Measurements from ENCODE around the gene MYO7A. TPM values are rescaled to one million over a fixed set of nuclear protein-coding genes. Genes with fewer than 3 reads are reported as not detected.

Gene MYO7A
- total and polyA plus RNA-seq, 5 donors = 2.4 to 8.6 (median 6.5) TPM

DNA sequence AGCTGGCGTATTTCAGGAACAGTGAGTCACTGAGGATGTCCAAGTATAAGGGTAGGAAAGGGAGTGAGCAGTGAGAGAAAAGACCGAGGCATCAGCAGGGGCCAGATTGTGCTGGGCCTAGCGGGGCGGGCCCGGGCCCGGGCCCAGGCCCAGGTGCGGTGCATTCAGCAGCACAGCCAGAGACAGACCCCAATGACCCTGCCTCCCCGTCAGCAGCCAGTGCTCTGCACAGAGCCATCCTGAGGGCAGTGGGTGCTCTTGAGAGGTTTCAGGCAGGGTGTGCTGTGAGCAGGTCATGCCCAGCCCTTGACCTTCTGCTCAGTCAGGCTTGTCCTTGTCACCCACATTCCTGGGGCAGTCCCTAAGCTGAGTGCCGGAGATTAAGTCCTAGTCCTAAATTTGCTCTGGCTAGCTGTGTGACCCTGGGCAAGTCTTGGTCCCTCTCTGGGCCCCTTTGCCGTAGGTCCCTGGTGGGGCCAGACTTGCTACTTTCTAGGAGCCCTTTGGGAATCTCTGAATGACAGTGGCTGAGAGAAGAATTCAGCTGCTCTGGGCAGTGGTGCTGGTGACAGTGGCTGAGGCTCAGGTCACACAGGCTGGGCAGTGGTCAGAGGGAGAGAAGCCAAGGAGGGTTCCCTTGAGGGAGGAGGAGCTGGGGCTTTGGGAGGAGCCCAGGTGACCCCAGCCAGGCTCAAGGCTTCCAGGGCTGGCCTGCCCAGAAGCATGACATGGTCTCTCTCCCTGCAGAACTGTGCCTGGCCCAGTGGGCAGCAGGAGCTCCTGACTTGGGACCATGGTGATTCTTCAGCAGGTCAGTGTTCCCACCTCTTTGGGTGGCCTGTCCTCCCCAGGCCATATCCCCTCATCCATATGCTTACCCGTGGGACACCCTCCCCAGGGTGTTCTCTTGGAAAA lies 2.1 kb downstream of the MYO7A start:
- WGBS = 88% methylated on average over 11 of the region's 11 CpGs

DNA sequence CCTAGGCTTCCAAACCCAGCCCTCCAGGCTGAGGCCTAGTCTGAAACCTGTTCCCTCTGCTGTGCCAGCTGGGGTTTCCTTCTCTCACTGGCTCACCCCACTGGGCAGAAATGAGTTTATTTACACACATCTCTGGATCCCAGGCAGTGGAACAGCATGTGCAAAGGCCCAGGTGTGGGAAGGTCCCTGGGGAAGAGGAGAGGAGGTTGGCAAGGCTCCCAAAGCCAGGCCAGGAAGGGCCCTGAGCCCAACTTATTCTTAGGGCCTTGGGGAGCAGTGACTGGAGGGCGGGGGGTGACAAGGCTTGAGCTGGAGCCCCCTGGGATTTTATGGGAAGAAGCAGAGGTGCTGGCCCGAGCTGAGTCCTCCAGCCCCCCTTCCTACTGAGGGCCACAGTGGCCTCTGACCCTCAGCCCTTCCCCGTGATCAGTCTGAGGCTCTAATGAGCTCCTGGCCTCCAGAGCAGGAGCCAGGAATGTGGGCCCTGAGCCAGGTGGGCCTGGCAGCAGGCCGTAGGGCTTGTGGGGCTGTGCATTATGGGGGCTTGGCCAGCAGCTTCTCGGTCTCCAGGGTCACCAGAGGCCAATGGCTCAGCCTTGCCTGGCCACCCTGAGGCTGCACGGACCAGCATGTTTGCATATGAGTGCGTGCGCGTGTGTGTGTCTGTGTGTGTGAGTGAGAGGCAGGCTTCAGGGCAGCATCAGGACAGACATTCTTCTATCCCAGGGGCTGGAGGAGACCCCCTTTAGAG lies 2.9 kb downstream of the MYO7A start:
- DNase-seq (peak; percentile 57 to 92 (median 91)), ATAC-seq (peak; percentile 10 to 42)
- intact Hi-C loops (cut with DNase I) = no loop called here
- H3K4me1 ChIP-seq (ENCODE audit: control insufficient read depth, insufficient read depth, low read length) = peaks cover 7% of the 10 kb centered on the region
- WGBS = 36% methylated on average over 9 of the region's 9 CpGs
- no peaks in the 10 kb centered on the region for H3K9me3 ChIP-seq (ENCODE audit: control insufficient read depth, low read length)
- H3K4me3 ChIP-seq (ENCODE audit: low read length) = no peak overlapping the region
- no peak overlapping the region for H3K27ac ChIP-seq (ENCODE audit: low read length)
- no peaks in the 10 kb centered on the region for H3K27me3 ChIP-seq (ENCODE audit: control insufficient read depth, insufficient read depth)

More for the DNA sequence above, 2.1 kb downstream of the MYO7A start:
- ATAC-seq (no peak), DNase-seq (peak in 1 of 3 donors; percentile 51)
- Histone ChIP-seq H3K27ac (ENCODE audit: low read length) (no peak overlapping the region), H3K27me3 (ENCODE audit: control insufficient read depth, insufficient read depth) (no peaks in the 10 kb centered on the region), H3K9me3 (ENCODE audit: control insufficient read depth, low read length) (no peaks in the 10 kb centered on the region), H3K4me3 (ENCODE audit: low read length) (no peak overlapping the region), H3K4me1 (ENCODE audit: control insufficient read depth, insufficient read depth, low read length) (peaks cover 7% of the 10 kb centered on the region)
- intact Hi-C loops (cut with DNase I) = loop anchor here (2.0 to 10.0 kb wide), 4 partner anchors 57 to 417 kb away; no protein-coding TSS in a partner anchor

DNA sequence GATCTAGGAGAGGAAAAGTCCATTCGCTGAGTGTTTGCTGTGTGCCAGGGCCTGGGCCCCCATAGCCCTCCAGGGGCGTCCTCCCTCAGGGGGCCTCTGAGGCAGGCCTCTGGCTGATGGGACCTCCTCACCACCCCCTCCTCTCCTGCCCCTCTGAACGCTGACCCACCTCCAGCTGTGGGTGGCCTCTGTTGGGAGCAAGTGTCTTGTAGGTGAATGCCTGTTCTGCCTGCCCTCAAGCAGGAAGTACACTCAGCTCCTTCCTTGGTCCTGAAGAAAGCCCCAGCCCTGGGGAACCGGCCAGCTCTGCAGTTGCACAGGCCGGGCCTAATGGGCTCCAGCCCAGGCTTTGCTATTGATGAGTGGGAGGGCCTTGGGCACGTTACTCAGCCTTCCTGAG lies 3.5 kb downstream of the MYO7A start:
- 64% methylated on average over 6 of the region's 6 CpGs for WGBS
- no peak overlapping the region for H3K4me3 ChIP-seq (ENCODE audit: low read length)
- DNase-seq = peak in 1 of 3 donors; percentile 44
- intact Hi-C loops (cut with DNase I) = no loop called here
- no peaks in the 10 kb centered on the region for H3K9me3 ChIP-seq (ENCODE audit: control insufficient read depth, low read length)
- H3K4me1 ChIP-seq (ENCODE audit: control insufficient read depth, insufficient read depth, low read length) = peaks cover 7% of the 10 kb centered on the region
- no peaks in the 10 kb centered on the region for H3K27me3 ChIP-seq (ENCODE audit: control insufficient read depth, insufficient read depth)
- no peak overlapping the region for H3K27ac ChIP-seq (ENCODE audit: low read length)
- ATAC-seq = no peak

DNA sequence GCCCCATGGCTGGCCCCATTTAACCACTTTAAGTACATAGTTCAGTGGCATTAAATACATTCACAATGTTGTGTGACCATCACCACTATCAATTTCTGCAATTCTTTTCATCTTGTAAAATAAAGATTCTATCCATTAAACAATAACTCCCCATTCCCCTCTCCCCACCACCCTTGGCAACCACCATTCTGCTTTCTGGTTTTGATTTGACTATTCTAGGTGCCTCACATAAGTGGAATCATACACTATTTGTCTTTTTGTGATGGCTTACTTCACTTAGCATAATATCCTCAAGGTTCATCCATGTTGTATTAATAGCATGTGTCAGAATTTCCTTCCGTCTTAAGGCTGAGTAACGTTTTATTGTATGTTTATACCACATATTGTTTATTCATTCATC lies 7.0 kb downstream of the MYO7A start:
- Histone ChIP-seq H3K27me3 (ENCODE audit: control insufficient read depth, insufficient read depth) (no peaks in the 10 kb centered on the region), H3K27ac (ENCODE audit: low read length) (no peak overlapping the region), H3K9me3 (ENCODE audit: control insufficient read depth, low read length) (no peaks in the 10 kb centered on the region), H3K4me1 (ENCODE audit: control insufficient read depth, insufficient read depth, low read length) (peaks cover 7% of the 10 kb centered on the region), H3K4me3 (ENCODE audit: low read length) (no peak overlapping the region)
- intact Hi-C loops (cut with DNase I) = no loop called here
- ATAC-seq = no peak
- DNase-seq = no peak
- WGBS = 23% methylated on average over 2 of the region's 2 CpGs

DNA sequence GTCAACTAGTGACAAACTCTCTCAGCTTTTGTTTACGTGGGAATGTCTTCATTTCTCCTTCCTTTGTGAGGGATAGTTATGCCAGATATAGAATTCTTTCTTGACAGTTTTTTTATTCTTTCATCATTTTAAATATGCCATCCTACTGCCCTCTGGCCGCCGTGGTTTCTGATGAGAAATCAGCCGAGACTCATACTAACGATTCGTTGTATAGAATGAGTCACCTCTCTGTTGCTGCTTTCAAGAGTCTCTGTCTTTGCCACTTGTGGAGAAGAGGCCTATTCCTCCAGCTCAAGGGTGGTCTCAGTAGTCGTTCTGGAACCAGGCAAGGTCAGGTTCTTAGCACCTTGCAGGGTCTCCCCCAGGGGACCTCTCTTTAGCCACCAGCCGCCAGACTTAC lies 8.0 kb downstream of the MYO7A start:
- Histone ChIP-seq H3K4me3 (ENCODE audit: low read length) (no peak overlapping the region), H3K27me3 (ENCODE audit: control insufficient read depth, insufficient read depth) (no peaks in the 10 kb centered on the region), H3K27ac (ENCODE audit: low read length) (no peak overlapping the region), H3K9me3 (ENCODE audit: control insufficient read depth, low read length) (no peaks in the 10 kb centered on the region), H3K4me1 (ENCODE audit: control insufficient read depth, insufficient read depth, low read length) (peaks cover 7% of the 10 kb centered on the region)
- intact Hi-C loops (cut with DNase I) = no loop called here
- 88% methylated on average over 8 of the region's 8 CpGs for WGBS
- DNase-seq (no peak), ATAC-seq (no peak)

DNA sequence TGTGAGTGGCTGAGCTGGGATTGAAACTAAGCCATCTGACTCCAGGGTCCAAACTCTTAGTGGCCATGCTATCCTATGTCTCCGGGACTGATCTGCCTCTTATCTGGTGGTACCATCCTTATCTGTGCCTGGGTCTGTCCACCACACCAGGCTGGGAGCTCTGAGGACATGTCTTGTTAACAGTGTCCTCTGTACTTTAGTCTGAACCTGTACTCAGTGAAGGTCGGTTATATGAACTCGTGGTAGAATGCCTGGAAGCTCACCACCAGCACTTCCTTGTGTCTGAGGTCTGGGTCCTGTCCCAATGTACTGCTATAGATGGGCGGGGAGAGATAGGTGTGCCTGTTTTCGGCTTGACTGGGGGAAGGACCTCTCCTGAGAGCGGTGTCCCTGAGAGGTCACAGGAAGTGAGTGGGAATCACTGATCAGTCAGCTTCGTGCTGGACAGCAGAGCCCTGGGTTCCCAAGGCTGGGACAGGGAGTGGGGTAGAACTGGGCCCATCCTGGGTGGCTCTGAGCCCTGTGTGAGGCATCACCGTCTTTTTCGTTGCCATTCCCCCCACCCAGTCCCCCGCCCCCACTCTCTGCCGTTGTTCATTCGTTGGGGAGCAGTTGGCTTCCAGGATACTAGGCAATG lies 8.9 kb downstream of the MYO7A start:
- DNase-seq = peak in 1 of 3 donors; percentile 34

DNA sequence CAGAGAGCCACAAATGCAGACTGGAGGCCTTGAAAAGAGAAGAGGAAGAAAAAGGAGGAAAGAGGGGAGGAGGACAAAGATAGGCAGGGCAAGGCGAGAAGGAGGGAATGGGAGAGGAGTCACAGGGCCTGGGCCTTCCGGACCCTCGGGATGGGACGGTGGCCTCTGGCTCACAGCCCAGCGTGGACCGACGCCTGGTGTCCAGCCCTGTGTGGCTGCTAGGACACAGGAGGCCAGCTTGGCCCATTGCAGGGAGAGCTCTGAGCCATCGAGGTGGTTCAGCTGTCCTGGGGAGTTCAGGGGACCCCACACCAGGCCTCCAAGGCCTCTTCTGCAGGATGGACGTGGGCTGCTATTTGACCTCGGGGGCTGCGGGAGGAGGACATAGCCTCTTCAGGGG lies 9.4 kb downstream of the MYO7A start:
- 68% methylated on average over 11 of the region's 11 CpGs for WGBS
- ATAC-seq (no peak), DNase-seq (peak in 1 of 3 donors; percentile 20)
- Histone ChIP-seq H3K27ac (ENCODE audit: low read length) (no peak overlapping the region), H3K4me3 (ENCODE audit: low read length) (no peak overlapping the region), H3K27me3 (ENCODE audit: control insufficient read depth, insufficient read depth) (no peaks in the 10 kb centered on the region), H3K9me3 (ENCODE audit: control insufficient read depth, low read length) (no peaks in the 10 kb centered on the region), H3K4me1 (ENCODE audit: control insufficient read depth, insufficient read depth, low read length) (no peaks in the 10 kb centered on the region)
- intact Hi-C loops (cut with DNase I) = no loop called here

More for the DNA sequence above, 8.9 kb downstream of the MYO7A start:
- Histone ChIP-seq H3K27me3 (ENCODE audit: control insufficient read depth, insufficient read depth) (no peaks in the 10 kb centered on the region), H3K27ac (ENCODE audit: low read length) (no peak overlapping the region), H3K4me3 (ENCODE audit: low read length) (no peak overlapping the region), H3K4me1 (ENCODE audit: control insufficient read depth, insufficient read depth, low read length) (peaks cover 1% of the 10 kb centered on the region), H3K9me3 (ENCODE audit: control insufficient read depth, low read length) (no peaks in the 10 kb centered on the region)
- 75% methylated on average over 12 of the region's 12 CpGs for WGBS
- no peak for ATAC-seq
- intact Hi-C loops (cut with DNase I) = no loop called here

DNA sequence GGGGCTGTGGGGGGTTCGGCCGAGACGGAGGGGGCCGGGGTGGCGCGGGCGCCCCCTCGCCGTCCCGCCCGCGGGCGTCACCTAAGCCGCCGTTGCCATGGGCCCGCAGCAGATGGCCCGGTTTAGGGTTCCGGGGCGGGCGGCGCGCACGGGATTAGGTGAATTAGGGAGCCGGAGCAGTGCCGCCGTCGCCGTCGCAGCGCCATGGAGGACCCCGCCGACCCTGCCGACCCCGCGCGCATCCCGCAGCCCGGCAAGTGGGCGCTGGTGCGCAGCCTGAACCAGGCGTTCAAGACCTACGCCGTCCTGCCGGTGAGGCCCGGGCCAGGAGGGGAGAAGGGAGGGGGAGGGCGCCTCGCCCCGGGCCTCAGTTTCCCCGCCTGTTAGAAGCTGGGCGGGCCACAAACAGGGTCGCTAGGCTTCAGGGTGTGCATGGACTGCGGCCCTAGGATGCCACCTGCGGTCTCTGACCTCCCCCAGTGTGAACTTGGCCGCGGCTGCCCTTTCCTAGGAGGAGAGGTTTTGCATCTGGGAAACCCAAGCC lies 10.1 kb downstream of the MYO7A start:
- intact Hi-C loops (cut with DNase I) = no loop called here
- peak in 1 of 3 donors; percentile 53 for DNase-seq
- H3K27ac ChIP-seq (ENCODE audit: low read length) = no peak overlapping the region

DNA sequence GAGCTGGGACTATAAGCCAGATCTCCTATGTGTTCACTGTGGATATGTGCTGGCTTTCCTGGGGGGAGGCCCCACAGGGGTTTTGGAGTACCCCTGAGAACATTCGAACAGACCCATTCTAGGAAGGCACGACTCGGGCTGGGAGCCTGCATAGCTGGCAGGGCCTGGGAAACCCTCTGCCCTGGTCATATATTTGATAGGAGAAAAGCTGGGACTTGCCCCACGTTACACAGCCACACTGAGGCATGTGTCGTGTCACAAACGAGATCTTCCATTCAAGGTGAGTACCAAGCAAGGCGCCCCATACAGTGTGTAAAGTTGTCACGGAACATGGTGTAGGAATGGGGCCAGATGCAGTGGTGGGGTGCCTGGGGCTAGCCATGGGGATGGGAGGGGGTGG lies 11.2 kb downstream of the MYO7A start:
- no peaks in the 10 kb centered on the region for H3K9me3 ChIP-seq (ENCODE audit: control insufficient read depth, low read length)
- H3K4me3 ChIP-seq (ENCODE audit: low read length) = no peak overlapping the region
- H3K4me1 ChIP-seq (ENCODE audit: control insufficient read depth, insufficient read depth, low read length) = no peaks in the 10 kb centered on the region
- DNase-seq (peak in 1 of 3 donors; percentile 17), ATAC-seq (no peak)
- no peak overlapping the region for H3K27ac ChIP-seq (ENCODE audit: low read length)
- intact Hi-C loops (cut with DNase I) = no loop called here
- no peaks in the 10 kb centered on the region for H3K27me3 ChIP-seq (ENCODE audit: control insufficient read depth, insufficient read depth)
- 95% methylated on average over 8 of the region's 8 CpGs for WGBS

More for the DNA sequence above, 10.1 kb downstream of the MYO7A start:
- H3K4me1 ChIP-seq (ENCODE audit: control insufficient read depth, insufficient read depth, low read length) = no peaks in the 10 kb centered on the region
- no peaks in the 10 kb centered on the region for H3K27me3 ChIP-seq (ENCODE audit: control insufficient read depth, insufficient read depth)
- no peak for ATAC-seq
- no peak overlapping the region for H3K4me3 ChIP-seq (ENCODE audit: low read length)
- WGBS = 34% methylated on average over 55 of the region's 55 CpGs
- H3K9me3 ChIP-seq (ENCODE audit: control insufficient read depth, low read length) = no peaks in the 10 kb centered on the region

DNA sequence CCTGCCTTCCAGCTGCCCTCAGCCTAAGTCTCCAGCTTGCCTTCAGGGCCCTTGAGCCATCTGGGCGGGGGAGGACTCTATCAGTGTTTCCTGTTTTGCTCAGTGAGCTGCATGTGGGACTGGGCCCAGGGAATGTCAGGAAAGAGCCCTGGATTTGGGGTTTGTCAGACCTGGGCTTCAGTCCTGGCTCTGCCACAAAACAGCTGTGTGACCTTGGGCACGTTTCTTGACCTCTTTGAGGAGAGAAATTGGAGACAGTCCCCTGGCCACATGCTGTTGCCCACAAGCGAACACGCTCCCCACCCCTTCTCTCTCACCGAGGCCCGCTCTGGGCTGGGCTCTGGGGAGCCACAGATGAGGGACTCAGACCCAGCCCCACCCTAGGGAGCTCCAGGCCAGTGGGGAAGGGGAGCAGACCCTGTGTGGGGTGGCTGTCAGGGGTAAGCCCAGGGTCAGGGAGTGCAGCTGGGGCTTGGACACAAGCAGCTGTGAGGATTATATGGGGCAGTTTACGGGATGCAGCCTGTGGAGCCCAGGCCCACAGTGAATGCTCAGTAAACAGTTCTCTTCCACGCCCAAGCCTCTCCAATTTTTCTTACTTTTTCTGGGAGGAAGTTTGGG lies 12.3 kb downstream of the MYO7A start:
- 51% methylated on average over 8 of the region's 8 CpGs for WGBS
- peak; percentile 76 to 80 for ATAC-seq
- DNase-seq = peak; percentile 49 to 83 (median 71)
- Histone ChIP-seq H3K27ac (ENCODE audit: low read length) (peak overlapping the region; percentile 50), H3K4me3 (ENCODE audit: low read length) (no peak overlapping the region), H3K27me3 (ENCODE audit: control insufficient read depth, insufficient read depth) (no peaks in the 10 kb centered on the region), H3K4me1 (ENCODE audit: control insufficient read depth, insufficient read depth, low read length) (no peaks in the 10 kb centered on the region), H3K9me3 (ENCODE audit: control insufficient read depth, low read length) (no peaks in the 10 kb centered on the region)
- intact Hi-C loops (cut with DNase I) = loop anchor here in 1 of 4 donors (5.0 kb wide), 1 partner anchor 407 kb away; no protein-coding TSS in a partner anchor
